ENCODE measurements around the gene PEAR1.

DNA sequence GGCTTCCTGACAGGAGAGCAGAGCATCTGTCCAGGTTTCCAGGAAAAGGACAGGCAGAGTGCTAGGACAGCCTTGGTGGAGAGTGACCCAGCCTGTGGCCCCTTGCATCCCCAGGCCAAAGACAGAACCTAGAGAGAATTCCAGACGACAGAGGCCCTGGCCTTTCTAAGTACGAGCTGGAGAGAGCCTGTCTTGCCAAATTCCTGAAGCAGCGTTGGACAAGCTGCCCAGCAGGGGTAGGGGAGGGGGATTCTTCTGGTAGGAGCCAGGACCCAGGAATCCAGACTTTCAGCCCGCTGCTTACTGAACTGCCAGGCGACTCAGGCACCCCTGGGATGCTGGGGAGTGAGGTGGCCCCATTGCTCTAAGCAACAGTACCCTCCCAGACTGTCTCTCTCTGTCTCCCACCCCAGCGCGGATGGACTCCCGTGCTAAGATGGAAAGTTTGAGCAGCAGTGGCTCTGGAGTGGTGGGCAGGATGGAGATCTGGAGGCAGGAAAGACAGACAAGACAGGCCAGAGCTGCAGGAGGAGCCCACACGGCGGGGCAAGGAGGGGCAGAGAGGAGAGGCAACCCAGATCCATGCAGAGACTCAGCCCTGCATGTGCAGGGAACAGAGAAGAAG lies 8.8 kb upstream of the PEAR1 start:
- TF ChIP-seq, protein P1, sequence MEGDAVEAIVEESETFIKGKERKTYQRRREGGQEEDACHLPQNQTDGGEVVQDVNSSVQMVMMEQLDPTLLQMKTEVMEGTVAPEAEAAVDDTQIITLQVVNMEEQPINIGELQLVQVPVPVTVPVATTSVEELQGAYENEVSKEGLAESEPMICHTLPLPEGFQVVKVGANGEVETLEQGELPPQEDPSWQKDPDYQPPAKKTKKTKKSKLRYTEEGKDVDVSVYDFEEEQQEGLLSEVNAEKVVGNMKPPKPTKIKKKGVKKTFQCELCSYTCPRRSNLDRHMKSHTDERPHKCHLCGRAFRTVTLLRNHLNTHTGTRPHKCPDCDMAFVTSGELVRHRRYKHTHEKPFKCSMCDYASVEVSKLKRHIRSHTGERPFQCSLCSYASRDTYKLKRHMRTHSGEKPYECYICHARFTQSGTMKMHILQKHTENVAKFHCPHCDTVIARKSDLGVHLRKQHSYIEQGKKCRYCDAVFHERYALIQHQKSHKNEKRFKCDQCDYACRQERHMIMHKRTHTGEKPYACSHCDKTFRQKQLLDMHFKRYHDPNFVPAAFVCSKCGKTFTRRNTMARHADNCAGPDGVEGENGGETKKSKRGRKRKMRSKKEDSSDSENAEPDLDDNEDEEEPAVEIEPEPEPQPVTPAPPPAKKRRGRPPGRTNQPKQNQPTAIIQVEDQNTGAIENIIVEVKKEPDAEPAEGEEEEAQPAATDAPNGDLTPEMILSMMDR (IDR thresholded peaks at IDR 0.05; ENCODE audit: borderline replicate concordance, extremely low read depth, low read length, poor library complexity, severe bottlenecking) = no peak
- no peak for TF ChIP-seq EZH2 (IDR thresholded peaks at IDR 0.05; ENCODE audit: borderline replicate concordance, low read depth, low read length, severe bottlenecking)
